Skin epidermis (tissue), 12 donors: ENCODE measurements around the gene BTBD8.

ENCODE experiments used
- H3K27ac ChIP-seq, 21 experiments: fragments of 200-600 bp; sonication (generic) in 11 of 21; one replicate each; pipeline ENCODE4 v1.5.0; 2020; ENCODE audit warnings: mild to moderate bottlenecking in 3 of 21, inconsistent platforms in 2 of 21, moderate library complexity in 2 of 21
- H3K4me3 ChIP-seq, 7 experiments: fragments of 200-600 bp; sonication (generic) in 2 of 7; one replicate each; pipeline ENCODE4 v1.5.0; 2020; ENCODE audit warnings: inconsistent platforms in 2 of 7, mild to moderate bottlenecking in 2 of 7, moderate library complexity in 1 of 7

The BTBD8 gene

DNA sequence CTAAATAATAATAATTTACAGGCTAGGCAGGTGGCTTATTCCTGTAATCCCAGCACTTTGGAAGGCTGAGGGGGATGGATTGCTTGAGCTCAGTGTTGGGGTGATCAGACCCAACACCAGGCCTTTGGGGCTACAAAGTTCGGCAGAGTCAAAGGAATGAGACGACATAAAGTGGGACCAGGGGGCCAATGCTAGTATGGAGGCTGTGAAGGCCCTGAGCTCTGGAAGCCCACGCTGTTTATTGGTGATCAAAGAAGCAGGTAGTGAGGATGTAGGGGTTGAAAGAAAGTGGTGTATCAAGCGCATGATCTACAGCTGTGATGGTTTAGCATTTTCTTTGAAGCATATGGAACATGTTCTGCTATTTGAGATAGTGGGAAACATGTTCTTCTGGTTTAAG lies 5.6 kb downstream of the BTBD8 start:
- H3K27ac ChIP-seq: no peak overlapping the region
- no peak overlapping the region for H3K4me3 ChIP-seq

DNA sequence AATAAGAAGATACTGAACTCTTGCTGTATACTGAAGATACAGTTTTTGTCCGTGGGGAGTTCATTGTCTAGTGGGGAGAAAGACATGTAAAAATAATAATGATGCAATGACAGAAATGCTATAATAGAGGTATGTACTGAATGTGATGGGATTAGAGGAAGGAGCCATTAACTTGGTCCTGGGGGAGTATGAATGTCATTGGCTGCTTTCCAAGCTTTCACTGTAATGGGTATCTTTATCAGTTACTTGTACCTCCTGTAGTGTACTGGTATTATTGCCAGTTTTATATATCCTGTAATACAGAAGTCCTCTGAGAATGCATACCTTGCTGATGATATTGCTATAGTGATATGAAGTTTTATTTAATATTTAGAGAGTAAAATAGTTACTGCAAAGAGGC lies 7.4 kb downstream of the BTBD8 start:
- H3K27ac ChIP-seq: no peak overlapping the region
- H3K4me3 ChIP-seq: no peak overlapping the region

DNA sequence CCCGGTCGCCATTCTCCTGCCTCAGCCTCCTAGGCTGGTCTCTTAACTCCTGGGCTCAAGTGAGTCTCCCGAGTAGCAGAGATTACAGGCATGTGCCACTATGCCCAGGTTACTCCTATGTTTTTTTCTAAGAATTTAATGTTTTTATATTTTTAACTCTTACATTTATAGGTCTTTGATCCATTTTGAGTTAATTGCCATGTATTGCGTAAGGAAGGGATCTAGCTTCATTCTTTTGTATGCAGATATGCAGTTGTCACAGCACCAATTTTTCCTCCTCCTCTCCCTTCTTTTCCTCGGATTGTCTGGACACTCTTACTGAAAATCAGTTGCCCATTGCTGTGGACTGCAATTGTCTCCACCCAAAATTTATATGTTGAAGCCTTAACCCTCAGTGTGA lies 11.5 kb downstream of the BTBD8 start:
- Histone ChIP-seq H3K4me3 (no peak overlapping the region), H3K27ac (no peak overlapping the region)

DNA sequence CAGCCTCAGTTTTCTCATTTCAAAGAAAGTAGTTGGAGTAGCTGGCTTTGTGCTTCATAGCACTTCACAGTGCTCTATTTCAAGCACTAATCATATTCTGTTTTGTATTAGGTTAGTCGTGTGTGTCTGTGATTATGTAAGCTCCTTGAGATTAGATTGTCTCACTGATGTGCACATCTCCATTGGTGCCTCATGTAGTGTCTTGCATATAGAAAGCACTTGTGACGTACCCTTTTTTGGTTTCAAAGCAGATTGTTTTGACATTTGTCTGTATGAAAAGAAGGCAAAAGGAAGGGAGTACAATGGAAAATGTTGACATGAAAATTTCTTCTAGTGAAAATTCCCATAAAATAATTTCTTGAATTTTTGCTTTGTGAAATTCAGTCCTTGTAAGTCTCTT lies 13.9 kb downstream of the BTBD8 start:
- Histone ChIP-seq H3K27ac (no peak overlapping the region), H3K4me3 (no peak overlapping the region)

DNA sequence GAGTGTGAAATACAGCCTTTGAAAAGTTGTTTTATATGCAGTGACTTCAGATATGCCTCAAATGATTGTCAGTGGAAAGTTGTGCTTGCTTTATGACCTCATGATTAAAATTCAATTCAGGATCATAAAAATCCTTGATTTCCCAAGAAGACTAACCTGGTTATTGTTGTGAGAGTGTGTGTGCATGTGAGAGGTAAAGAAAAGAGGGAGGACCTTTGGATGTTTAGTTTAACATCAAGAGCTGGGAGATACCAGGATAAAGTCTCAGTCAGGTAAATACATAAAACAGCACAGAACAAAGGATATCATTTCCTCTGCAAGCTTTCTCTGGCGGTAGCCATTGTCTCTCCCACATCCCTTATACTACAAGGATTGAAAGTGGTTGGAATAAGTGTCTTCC lies 14.4 kb downstream of the BTBD8 start:
- Histone ChIP-seq H3K4me3 (no peak overlapping the region), H3K27ac (no peak overlapping the region)

DNA sequence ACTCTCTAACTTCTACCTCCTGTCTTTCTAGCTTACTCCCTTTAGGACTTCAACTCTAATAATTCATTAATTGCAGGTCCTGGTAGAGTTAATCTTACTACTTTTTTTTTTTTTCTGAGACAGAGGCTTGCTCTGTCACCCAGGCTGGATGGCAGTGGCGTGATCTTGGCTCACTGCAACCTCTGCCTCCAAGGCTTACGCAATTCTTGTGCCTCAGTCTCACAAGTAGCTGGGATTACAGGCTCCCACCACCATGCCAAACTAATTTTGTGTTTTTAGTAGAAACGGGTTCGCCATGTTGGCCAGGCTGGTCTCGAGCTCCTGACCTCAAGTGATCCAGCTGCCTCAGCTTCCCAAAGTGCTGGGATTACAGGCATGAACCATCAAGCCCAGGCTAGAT lies 15.7 kb downstream of the BTBD8 start:
- no peak overlapping the region for H3K27ac ChIP-seq
- H3K4me3 ChIP-seq: no peak overlapping the region

DNA sequence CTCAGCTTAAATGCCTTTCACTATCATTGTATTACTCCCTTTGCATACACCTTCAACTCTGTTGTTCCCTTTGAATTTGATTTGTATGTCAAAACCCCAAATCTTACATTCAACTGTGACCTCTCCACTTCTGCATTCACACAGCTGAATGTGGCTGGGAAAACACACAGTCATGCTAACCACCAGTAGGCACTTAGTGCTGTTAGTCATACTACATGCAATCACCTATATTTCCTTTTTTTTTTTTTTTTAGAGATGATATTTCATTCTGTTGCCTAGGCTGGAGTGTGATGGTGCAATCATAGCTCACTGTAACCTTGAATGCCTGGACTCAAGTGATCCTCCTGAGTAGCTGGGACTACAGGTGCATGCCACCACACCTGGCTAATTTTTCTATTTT lies 16.2 kb downstream of the BTBD8 start:
- Histone ChIP-seq H3K27ac (no peak overlapping the region), H3K4me3 (no peak overlapping the region)

DNA sequence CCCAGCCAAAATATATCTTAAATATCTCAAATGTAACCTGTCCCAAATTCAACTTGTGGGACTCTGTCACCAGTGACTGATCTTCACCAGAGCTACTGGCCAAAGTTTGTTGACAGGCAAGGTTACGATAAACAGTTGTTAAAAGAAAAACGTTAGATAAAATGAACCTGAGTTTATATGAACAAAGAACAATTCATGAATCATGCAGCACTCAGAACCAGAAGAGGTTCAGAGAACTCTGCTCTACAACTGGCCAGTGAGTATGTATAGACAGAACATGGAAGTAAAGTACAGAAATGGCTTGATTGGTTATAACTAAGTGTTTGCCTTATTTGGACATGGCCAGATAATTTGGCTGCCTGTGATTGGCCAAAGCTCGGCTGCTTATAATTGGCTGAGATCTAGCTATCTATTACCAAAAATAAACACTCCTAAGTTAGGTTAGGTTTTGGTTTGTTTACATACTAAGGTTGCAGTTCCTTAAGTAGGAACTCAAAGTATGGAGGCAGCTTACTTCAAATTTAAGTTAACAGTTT lies 25.5 kb downstream of the BTBD8 start:
- Histone ChIP-seq H3K4me3 (no peak overlapping the region), H3K27ac (no peak overlapping the region)

DNA sequence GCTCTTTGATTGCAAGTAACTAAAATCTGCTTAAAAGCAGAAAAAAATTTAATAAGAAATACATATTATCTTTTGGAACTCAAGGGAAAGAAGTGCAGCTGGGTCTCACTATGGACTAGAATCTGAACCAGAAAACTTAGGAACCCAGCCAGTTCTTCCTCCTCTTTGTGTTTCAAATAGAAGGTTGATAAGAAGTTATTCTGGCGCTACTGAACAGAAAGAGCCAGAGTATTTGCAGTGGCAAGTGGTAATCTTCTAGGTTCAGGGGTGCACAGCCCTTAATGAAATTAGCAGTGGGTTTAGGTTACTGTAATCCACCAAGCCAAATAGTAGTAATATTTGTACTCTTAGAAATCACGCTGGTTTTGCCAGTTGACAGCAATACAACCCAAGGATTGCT lies 28.5 kb downstream of the BTBD8 start:
- Histone ChIP-seq H3K27ac (no peak overlapping the region), H3K4me3 (no peak overlapping the region)

DNA sequence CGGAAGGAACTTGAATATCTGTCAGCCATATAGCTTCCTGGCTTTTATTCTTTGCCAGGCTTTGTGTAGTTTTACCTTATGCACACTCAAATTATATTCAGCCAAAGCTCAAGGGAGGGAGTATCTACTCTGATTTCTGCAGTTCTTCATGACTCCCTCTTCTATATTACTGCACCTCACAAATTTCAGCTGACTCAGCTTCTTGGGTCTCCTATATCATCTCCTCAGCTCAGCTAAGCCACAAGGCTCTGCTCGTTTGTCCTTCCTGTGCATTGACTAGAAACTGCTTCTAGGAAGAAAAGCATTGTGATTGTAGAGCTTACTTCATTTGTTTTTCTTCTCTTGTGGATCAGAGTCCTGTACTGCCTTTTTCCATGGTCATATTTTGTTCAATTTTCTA lies 37.4 kb downstream of the BTBD8 start:
- Histone ChIP-seq H3K27ac (no peak overlapping the region), H3K4me3 (no peak overlapping the region)

DNA sequence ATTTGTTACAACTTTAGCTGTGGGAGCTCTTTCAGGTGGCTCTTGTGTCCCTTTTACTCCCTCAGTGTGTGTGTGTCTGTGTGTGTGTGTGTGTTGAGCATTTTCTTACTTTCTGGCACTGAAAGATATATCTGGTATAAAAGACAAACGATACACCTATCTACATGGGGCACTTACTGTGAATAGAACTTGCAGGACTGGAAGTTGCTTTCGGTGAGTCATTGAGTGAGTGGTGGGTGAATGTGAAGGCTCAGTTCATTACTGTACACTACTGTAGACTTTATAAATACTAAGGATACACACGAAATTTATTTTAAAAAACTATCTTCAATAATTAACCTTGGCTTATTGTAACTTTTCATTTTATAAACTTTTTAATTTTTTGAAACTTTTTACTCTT lies 38.7 kb downstream of the BTBD8 start:
- no peak overlapping the region for H3K4me3 ChIP-seq

DNA sequence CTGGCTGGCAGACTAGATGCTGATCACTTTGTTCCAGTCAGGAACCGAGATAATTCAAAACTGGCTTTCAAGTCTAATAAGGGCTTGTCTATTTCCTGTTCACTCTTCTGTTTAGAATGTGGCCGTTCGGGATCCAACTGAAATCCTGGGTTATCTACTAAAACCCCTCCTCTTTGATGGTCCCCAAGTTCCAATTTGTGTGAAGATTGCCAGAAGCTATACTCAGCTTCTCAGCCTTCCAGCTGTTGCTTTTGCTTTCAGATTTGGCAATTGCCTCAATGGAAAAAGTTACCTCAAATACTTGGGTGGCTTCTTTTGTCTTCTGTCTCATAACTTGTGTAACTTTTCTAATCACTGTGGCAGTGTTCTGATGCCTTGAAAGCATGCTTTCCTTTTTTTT lies 43.7 kb downstream of the BTBD8 start:
- Histone ChIP-seq H3K4me3 (no peak overlapping the region), H3K27ac (peak overlapping the region in 1 of 21 experiments; percentile 6)

More for the DNA sequence above, 38.7 kb downstream of the BTBD8 start:
- H3K27ac ChIP-seq: no peak overlapping the region

DNA sequence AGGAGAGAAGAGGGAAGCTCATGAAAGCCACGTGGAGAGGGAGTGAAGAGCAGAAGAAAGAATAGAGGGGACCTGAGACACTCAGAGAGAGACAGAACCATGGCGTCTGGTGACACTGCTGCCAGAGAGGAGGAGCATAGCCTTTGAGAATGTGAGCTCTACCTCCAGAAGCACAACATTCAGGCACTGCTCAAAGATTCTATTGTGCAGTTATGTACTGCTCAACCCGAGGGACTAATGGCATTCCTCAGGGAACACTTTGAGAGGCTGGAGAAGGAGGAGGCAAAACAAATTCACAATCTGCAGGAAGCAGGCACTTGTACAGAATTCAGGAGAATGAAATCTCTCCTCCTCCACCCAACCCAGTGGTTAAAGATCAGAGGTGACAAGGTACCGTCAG lies 45.1 kb downstream of the BTBD8 start:
- Histone ChIP-seq H3K27ac (no peak overlapping the region), H3K4me3 (no peak overlapping the region)

DNA sequence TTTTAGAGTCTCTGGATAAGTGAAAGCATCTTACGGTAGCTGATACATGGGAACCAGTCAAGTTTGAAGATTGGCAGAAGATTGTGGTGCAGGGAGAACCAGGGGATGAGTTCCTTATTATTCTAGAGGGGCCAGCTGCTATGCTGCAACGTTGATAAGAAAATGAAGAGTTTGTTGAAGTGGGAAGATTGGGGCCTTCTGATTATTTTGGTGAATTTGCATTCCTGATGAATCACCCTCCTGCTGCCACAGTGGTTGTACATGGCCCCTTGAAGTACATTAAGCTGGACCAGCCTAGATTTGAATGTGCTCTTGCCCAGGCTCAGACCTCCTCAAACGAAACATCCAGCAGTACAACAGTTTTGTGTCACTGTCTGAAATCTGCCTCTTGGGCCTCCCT lies 45.9 kb downstream of the BTBD8 start:
- Histone ChIP-seq H3K27ac (no peak overlapping the region), H3K4me3 (no peak overlapping the region)

DNA sequence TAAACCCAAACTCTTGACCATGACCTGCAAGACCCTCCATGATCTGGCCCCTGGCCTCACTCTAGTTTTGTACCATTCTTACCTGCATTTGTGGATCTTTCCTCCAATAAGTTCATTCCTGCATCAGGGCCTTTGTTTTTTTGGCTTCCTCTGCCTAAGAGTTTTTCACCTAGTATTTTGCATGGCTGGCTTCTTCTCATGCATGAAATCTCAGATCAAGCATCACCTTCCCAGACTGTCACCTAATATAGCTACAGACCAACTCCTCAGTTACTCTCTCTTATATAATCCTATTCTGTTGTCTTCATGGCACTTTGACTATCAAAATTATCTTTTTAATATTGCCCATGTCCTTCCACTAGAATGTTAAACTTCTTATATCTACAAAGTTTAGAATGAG lies 54.2 kb downstream of the BTBD8 start:
- Histone ChIP-seq H3K4me3 (no peak overlapping the region), H3K27ac (no peak overlapping the region)

DNA sequence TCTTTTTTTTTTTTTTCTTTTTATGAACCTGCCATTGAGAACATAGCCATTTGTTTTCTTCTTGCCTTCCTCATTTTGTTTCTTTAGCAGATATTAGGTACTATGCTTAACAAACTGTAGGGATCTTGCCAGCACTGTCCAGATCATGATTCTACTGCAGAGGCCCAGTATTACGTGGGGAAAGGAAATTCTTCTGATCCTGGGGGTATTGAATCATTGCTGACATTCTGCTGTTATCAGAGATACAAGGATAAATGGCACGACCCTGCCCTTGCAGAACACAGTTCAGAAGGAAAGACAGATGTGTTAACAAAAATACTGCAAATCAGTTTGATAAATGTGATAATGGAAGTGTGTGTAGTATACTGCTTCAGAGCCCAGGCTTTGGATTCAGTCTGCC lies 56.2 kb downstream of the BTBD8 start:
- Histone ChIP-seq H3K27ac (no peak overlapping the region), H3K4me3 (no peak overlapping the region)

DNA sequence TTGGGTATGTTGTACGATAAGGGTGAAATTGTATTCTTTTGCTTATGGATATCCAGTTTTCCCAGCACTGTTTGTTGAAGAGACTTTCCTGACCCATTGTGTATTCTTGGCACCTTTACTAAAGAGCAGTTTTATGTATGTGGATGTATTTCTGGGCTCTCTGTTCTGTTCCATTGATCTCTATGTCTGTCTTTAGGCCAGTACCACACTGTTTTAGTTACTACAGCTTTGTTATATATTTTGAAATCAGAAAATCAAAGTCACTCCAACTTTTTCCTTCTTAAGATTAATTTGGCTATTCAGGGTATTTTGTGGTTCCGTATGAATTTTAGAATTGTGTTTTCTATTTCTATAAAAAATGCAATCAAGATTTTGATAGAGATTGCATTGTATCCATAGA lies 74.8 kb downstream of the BTBD8 start:
- Histone ChIP-seq H3K4me3 (no peak overlapping the region), H3K27ac (no peak overlapping the region)

DNA sequence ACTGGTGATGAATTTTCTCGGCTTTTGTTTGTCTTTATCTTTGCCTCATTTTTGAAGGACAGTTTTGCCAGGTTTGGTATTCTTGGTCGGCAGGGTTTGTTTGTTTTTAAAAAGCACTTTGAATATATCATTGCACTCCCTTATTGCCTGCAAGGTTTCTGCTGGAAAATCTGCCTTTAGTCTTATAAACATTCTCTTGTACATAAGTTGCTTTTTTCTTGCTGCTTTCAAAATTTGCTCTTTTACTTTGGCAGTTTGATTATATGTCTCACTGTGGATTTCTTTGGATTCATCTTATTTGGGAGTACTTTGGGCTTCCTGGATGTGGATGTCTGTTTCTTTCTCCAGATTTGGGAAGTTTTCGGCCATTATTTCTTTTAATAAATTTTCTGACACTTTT lies 79.4 kb downstream of the BTBD8 start:
- H3K4me3 ChIP-seq: no peak overlapping the region
- H3K27ac ChIP-seq: no peak overlapping the region

DNA sequence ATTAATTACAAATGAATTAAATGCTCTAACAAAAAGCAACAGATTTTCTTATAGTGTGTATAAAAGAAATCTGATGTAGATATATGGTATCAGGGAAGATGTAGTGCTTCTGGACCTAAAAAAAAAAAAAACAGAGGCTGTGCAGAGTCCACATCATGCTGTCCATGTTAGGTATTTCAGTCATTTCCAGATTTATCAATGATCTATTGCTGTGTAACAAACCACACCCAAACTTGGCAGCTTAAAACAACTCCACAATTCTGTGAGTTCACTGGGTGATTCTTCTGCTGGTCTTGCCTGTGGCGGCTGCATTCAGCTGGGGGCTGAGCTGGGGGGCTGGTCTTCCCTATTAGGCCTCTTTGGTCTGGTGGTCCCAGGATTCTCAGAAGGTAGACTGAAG lies 85.2 kb downstream of the BTBD8 start:
- Histone ChIP-seq H3K27ac (no peak overlapping the region), H3K4me3 (no peak overlapping the region)

DNA sequence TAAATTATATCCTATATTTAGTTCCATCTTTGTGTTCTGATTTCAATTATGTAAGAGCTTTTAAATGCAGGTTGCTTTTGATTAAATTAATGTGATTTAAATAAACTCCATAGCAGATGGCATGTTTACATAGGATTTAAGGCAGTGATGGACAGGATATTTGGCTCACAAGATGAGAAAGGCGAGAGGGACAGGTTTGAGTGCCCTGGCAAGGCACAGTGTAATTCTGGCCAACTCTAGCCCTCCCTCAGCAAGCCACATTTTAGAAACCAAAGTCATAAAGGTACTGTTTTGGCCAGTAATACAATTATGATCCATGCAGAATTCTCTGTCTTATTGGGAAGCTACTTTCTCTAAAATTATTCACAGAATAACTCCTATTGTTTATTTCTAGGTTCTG lies 87.0 kb downstream of the BTBD8 start:
- no peak overlapping the region for H3K27ac ChIP-seq
- no peak overlapping the region for H3K4me3 ChIP-seq

DNA sequence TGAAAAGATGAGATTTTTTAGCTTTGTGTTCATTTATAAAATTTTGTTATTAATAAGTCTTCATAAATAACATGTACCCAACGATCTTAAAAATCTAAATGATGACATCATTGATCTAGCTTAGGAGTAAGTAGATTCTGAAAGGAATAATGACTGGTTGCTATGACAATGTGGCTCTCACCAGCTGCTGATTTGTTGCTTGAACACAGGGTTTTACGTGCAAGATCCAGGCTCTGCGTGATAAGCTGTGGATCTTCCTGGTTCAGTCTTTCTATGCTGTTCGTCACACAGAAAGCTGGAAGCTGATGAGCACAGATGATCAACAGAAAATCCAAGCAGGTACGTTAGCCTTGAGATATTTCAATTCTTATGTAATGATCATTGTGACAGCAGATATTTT lies 88.5 kb downstream of the BTBD8 start:
- no peak overlapping the region for H3K4me3 ChIP-seq
- no peak overlapping the region for H3K27ac ChIP-seq

DNA sequence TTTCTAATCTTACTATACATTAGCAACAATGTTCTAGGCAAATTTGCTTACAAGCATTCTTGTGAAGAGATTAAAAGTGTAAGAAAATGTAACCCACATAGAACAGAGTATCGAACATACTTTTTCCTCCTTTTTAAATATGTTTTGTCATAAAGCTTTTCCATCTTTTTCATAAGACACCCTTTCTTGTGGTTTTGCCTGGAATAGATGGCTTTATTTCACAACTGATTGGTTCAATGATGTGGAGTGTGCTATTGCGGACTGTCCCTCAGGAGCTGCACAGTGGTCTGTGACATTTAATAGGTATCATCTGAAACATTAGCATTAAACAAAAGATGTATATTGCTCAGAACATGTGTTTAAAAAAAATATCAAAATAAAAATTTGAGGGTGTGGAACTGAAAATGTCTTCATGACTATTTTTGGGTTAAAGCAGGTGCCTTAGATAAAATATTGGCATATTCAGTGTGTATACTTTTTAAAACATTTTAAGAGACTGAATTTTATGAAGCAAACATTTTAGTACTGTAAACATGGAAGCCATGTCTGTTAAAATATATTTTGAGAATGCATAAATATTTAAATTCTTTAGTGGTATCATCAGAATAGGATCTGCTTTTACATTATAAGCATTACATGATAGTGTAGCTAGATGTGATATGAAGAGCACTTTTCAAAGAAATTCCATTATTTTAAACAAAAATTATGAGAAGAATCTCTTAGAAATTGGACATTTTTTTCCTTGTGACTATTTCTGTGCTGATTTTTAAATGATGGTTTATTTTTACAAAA lies 89.3 kb downstream of the BTBD8 start:
- Histone ChIP-seq H3K27ac (no peak overlapping the region), H3K4me3 (no peak overlapping the region)
